ENCODE results near the gene TBC1D26.
"Not testable (repeated sequence)": the region's sequence is repeated elsewhere in the genome, so short reads cannot be mapped to it uniquely, and the experiment has no call there.

- TF ChIP-seq CTCF (tag by site-specific recombination; IDR thresholded peaks at IDR 0.05); ZNF629 (tag by site-specific recombination; IDR thresholded peaks at IDR 0.05); REST (tag by site-specific recombination; IDR thresholded peaks at IDR 0.05); ZSCAN4 (tag by site-specific recombination; IDR thresholded peaks at IDR 0.05); ZNF274 (IDR thresholded peaks at IDR 0.05; ENCODE audit: low read length); ZNF274 (tag by site-specific recombination; IDR thresholded peaks at IDR 0.05; ENCODE audit: borderline replicate concordance); ZBTB49 (tag by site-specific recombination; IDR thresholded peaks at IDR 0.05; ENCODE audit: low read depth); ZEB2 (tag by site-specific recombination; IDR thresholded peaks at IDR 0.05); ZBTB21 (tag by site-specific recombination; IDR thresholded peaks at IDR 0.05); PRDM1 (tag by site-specific recombination; IDR thresholded peaks at IDR 0.05): not testable (repeated sequence)
Measured at GRCh38 chr17:15708879-15709278, 23.2 kb upstream of the TBC1D26 start.
